Measurements from ENCODE around the gene ITFG1. TPM values are rescaled to one million over a fixed set of nuclear protein-coding genes. Genes with fewer than 3 reads are reported as not detected.
"Not testable (repeated sequence)": the region's sequence is repeated elsewhere in the genome, so short reads cannot be mapped to it uniquely, and the experiment has no call there.

The ITFG1 gene
- total RNA-seq, 2 donors from 2014 or later, result 17.8 to 24.6 TPM

DNA sequence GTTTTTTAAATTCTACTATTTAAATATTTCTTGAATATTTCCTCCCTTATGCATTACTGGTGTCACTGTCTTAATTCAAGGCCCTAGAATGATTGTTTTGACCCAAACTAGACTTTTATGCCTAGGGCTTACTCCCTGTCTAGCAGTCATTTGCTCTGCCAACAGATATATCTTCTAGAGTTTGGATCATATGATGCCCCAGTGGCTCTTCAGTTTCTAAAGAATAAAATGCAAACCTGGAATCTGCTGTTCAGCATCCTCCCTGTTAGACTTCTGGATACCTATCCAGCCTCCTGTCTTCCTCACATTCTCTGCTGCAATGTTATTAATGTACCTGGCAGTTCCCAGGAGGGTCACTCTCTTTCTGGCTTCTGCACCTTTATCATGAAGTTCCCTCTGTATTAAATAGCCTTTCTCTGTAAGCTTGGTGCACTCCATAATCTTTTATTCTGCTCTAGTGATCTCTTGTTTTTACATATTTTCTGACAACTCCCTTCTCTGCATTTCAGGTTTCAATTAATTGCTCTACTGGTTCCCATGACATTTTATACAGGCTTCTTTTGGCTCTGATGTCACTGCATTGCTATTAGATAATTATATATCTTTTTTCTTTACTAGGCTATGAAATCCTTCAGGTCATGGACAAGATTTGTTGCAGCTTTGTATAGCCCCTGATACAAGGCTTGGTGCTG, 15.9 kb upstream of the ITFG1 start:
- H3K27ac ChIP-seq, result no peak overlapping the region
- TF ChIP-seq, protein P1, sequence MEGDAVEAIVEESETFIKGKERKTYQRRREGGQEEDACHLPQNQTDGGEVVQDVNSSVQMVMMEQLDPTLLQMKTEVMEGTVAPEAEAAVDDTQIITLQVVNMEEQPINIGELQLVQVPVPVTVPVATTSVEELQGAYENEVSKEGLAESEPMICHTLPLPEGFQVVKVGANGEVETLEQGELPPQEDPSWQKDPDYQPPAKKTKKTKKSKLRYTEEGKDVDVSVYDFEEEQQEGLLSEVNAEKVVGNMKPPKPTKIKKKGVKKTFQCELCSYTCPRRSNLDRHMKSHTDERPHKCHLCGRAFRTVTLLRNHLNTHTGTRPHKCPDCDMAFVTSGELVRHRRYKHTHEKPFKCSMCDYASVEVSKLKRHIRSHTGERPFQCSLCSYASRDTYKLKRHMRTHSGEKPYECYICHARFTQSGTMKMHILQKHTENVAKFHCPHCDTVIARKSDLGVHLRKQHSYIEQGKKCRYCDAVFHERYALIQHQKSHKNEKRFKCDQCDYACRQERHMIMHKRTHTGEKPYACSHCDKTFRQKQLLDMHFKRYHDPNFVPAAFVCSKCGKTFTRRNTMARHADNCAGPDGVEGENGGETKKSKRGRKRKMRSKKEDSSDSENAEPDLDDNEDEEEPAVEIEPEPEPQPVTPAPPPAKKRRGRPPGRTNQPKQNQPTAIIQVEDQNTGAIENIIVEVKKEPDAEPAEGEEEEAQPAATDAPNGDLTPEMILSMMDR (IDR thresholded peaks at IDR 0.05), result no peak
- no peak for TF ChIP-seq POLR2A (IDR thresholded peaks at IDR 0.05)
- ATAC-seq (no peak), DNase-seq (no peak)
- intact Hi-C loops (cut with DNase I), result no loop called here
- H3K4me1 ChIP-seq, result no peaks in the 10 kb centered on the region
- H3K9me3 ChIP-seq, result no peaks in the 10 kb centered on the region
- no peaks in the 10 kb centered on the region for H3K36me3 ChIP-seq (replicated peaks in 1 of 2; ENCODE audit: insufficient read depth in 1 of 2, low read depth in 2 of 2)
- H3K27me3 ChIP-seq, result no peaks in the 10 kb centered on the region
- no peak overlapping the region for H3K4me3 ChIP-seq

DNA sequence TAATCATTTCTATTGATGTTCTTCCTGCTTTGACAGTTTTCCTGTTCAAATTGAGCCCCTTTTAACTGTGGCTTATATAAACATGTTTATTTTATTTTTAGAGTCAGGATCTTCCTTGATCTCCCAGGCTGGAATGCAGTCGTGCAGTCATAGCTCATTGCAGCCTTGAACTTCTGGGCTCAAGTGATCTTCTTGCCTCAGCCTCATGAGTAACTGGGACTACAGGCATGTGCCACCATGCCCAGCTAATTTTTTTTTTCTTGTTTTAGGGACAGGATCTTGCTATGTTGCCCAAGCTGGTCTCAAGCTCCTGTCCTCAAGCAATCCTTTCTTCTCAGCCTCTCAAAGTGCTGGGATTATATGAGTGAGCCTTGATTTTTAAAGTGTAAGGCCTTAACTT, 14.9 kb upstream of the ITFG1 start:
- no peaks in the 10 kb centered on the region for H3K27me3 ChIP-seq
- H3K36me3 ChIP-seq (replicated peaks in 1 of 2; ENCODE audit: insufficient read depth in 1 of 2, low read depth in 2 of 2), result no peaks in the 10 kb centered on the region
- H3K4me3 ChIP-seq, result no peak overlapping the region
- DNase-seq, result no peak
- no peak overlapping the region for H3K27ac ChIP-seq
- intact Hi-C loops (cut with DNase I), result no loop called here
- no peak for TF ChIP-seq POLR2A (IDR thresholded peaks at IDR 0.05)
- TF ChIP-seq, protein P1 (IDR thresholded peaks at IDR 0.05), result no peak
- WGBS, 2 donors, result 25 to 41% methylated on average over 1 of the region's 1 CpG
- no peak for ATAC-seq
- no peaks in the 10 kb centered on the region for H3K9me3 ChIP-seq
- no peaks in the 10 kb centered on the region for H3K4me1 ChIP-seq

GRCh38 chr16:47473792-47474191, 12.9 kb upstream of the ITFG1 start:
- no peaks in the 10 kb centered on the region for H3K27me3 ChIP-seq
- no peaks in the 10 kb centered on the region for H3K36me3 ChIP-seq (replicated peaks in 1 of 2; ENCODE audit: insufficient read depth in 1 of 2, low read depth in 2 of 2)
- TF ChIP-seq, protein P1 (IDR thresholded peaks at IDR 0.05), result no peak
- TF ChIP-seq POLR2A (IDR thresholded peaks at IDR 0.05), result no peak
- intact Hi-C loops (cut with DNase I), result no loop called here
- no peak overlapping the region for H3K27ac ChIP-seq
- 83 to 84% methylated on average over 3 of the region's 3 CpGs for WGBS, 2 donors
- no peak overlapping the region for H3K4me3 ChIP-seq
- no peaks in the 10 kb centered on the region for H3K9me3 ChIP-seq
- ATAC-seq, result no peak
- DNase-seq, result no peak
- no peaks in the 10 kb centered on the region for H3K4me1 ChIP-seq

- H3K4me1 ChIP-seq; H3K9me3 ChIP-seq; H3K4me3 ChIP-seq; H3K27me3 ChIP-seq; intact Hi-C loops (cut with DNase I); ATAC-seq; H3K36me3 ChIP-seq (replicated peaks in 1 of 2; ENCODE audit: insufficient read depth in 1 of 2, low read depth in 2 of 2); DNase-seq; H3K27ac ChIP-seq: not testable (repeated sequence)
- 90 to 98% methylated on average over 2 of the region's 2 CpGs for WGBS, 2 donors
Measured at GRCh38 chr16:47473004-47473403, 12.1 kb upstream of the ITFG1 start.

- Histone ChIP-seq H3K9me3 (no peaks in the 10 kb centered on the region), H3K36me3 (replicated peaks in 1 of 2; ENCODE audit: insufficient read depth in 1 of 2, low read depth in 2 of 2) (no peaks in the 10 kb centered on the region), H3K4me3 (no peak overlapping the region), H3K27ac (no peak overlapping the region), H3K27me3 (no peaks in the 10 kb centered on the region), H3K4me1 (peaks cover 13% of the 10 kb centered on the region)
- WGBS, 2 donors, result 95% methylated on average over 1 of the region's 1 CpG
- DNase-seq, result no peak
- intact Hi-C loops (cut with DNase I), result no loop called here
- TF ChIP-seq, protein P1 (IDR thresholded peaks at IDR 0.05), result no peak
- no peak for TF ChIP-seq POLR2A (IDR thresholded peaks at IDR 0.05)
- no peak for ATAC-seq
Measured at GRCh38 chr16:47470810-47471209, 9.9 kb upstream of the ITFG1 start.

Data from body of pancreas (tissue), 4 donors.